GM18505 (cell line): ENCODE results near the gene DEXI.
"Not testable (repeated sequence)": the region's sequence is repeated elsewhere in the genome, so short reads cannot be mapped to it uniquely, and the experiment has no call there.

Source experiments
- ATAC-seq: cut with Tn5 transposase; IDR thresholded peaks from one replicate; pipeline ENCODE4 v1.9.1; 2021; ENCODE audit not compliant: unreplicated experiment
- POLR2A ChIP-seq: IDR thresholded peaks from 4 replicates; pipeline ENCODE4 v1.6.1; 2011; ENCODE audit warnings: borderline replicate concordance; ENCODE audit not compliant: insufficient read depth, insufficient read length; ENCODE audit errors: extremely low read depth

The DEXI gene

GRCh38 chr16:10964039-10964890 lies 22.0 kb upstream of the DEXI start:
- ATAC-seq, result peak; percentile 35
- peak; percentile 28 for TF ChIP-seq POLR2A

DNA sequence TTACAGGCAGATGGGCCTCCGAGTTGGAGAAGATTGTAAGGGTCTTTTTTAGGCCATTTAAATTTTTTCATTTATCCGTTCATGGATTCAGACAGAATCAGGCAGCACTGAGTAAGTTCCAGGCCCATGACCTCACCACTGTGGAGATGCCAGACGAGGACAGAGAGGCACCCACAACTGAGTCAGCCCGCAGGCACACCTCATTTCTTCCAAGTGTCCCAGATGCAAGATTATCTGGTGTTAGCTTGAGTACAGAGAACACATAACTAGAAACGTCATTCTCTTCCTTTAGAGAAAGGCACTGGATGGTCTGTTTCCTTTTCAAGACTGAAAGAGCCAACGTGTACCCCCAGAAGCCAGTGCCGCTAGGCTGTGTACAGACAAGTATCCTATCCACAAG lies 19.0 kb upstream of the DEXI start:
- no peak for ATAC-seq
- no peak for TF ChIP-seq POLR2A

DNA sequence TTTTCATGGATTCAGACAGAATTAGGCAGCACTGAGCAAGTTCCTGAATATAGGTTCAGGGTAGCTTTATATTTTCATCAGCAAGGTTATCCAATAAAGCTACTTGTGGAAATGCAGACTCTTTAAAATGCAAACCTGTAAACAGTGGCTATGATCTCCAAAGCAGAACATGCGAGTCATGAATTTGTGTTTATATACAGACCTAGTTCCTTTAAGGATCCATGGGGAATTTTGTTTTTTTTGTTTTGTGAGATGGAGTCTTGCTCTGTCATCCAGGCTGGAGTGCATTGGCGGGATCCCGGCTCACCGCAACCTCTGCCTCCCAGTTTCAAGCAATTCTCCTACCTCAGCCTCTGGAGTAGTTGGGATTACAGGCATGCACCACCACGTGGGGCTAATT lies 16.9 kb upstream of the DEXI start:
- TF ChIP-seq POLR2A, result no peak
- ATAC-seq, result no peak

GRCh38 chr16:10957771-10958482 lies 15.7 kb upstream of the DEXI start:
- TF ChIP-seq POLR2A, result no peak
- ATAC-seq, result no peak

GRCh38 chr16:10954903-10955302 lies 12.6 kb upstream of the DEXI start:
- no peak for TF ChIP-seq POLR2A

DNA sequence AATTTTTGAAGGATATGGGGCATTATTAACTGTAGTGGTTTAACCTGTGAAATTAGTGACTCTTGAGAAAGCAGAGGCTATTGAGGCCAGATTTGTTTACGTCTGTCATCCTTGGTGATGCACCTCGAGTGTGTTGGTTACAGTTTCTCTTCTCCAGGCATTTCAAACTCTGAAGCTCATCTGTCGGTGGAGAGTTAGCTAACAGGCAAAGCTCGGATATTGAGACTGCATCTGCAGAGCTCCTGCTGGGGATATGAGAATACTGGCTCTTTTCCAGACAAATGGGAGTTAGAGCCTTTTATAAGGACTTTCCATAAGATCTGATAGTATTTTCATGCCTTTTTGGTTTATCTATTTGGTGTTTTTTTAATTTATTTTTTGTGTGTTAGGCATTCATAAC lies 8.8 kb upstream of the DEXI start:
- no peak for ATAC-seq
- no peak for TF ChIP-seq POLR2A

More at GRCh38 chr16:10954903-10955302, 12.6 kb upstream of the DEXI start:
- no peak for ATAC-seq

- no peak for ATAC-seq
- TF ChIP-seq POLR2A, result no peak
These were observed 8.1 kb upstream of the DEXI start for GRCh38 chr16:10950393-10950792.

- TF ChIP-seq POLR2A, result no peak
- peak; percentile 60 for ATAC-seq
These were observed 7.2 kb upstream of the DEXI start for GRCh38 chr16:10949424-10949970.

DNA sequence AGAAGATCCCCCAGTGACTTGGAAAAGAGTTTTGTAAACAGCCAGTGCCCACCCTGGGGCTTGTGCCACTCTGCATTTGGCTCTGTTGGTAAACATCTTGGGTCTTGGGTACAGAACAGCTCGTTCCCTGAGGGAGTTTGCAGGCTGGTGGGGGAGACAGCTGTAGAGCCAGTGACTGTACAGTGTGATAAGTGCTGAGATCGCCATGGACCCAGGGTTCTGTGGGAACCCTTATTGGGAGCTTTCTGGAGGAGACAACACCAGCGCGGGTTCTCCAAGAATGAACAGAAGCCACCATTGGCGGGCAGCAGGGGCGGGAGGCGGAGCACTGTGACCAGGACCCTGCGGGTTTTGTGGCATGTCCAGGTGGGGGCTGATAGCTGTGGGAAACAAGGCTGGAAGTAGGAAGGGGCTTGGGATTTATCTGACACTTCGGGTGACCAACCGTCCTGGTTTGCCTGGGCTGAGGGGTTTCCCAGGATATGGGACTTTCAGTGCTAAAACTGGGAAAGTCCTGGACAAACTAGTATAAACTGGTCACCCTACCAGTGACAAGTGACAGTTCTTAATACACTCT lies 5.0 kb upstream of the DEXI start:
- ATAC-seq, result no peak
- TF ChIP-seq POLR2A, result no peak

- TF ChIP-seq POLR2A, result no peak
- ATAC-seq, result no peak
These were observed 4.0 kb upstream of the DEXI start for GRCh38 chr16:10946308-10946707.

DNA sequence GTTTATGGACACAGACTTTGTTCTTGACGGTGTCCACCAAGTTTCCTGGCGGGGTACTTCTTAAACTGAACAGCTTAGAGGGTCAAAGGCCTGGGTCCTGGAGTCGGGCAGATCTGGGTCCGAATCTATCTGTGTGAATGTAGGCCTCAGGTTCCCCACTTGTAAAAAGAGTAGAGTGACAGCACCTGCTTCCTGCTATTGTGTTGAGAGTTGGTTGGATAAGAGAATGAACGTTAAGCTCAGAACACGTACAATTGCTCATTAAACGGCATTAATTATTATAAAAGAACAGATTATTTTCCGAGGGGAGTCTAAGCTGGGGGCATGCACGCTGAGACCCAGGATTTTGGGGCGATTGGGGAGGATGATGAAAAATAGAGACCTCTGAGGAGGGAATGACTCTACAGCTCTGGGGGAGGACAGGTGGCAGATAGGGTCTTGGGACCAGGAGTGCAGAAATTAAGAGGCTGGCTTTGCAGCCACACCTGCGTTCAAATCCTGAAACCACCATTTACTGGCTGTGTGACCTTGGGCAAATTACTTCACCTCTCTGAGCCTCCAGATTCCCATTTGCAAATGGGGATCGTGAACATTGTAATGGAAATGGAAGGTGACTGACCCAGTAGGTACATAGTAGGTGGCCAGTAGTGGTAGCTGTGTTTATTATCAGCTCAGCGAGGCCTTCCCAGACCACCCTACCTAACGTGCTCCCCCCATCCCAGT lies 3.0 kb upstream of the DEXI start:
- TF ChIP-seq POLR2A, result no peak
- ATAC-seq, result no peak

DNA sequence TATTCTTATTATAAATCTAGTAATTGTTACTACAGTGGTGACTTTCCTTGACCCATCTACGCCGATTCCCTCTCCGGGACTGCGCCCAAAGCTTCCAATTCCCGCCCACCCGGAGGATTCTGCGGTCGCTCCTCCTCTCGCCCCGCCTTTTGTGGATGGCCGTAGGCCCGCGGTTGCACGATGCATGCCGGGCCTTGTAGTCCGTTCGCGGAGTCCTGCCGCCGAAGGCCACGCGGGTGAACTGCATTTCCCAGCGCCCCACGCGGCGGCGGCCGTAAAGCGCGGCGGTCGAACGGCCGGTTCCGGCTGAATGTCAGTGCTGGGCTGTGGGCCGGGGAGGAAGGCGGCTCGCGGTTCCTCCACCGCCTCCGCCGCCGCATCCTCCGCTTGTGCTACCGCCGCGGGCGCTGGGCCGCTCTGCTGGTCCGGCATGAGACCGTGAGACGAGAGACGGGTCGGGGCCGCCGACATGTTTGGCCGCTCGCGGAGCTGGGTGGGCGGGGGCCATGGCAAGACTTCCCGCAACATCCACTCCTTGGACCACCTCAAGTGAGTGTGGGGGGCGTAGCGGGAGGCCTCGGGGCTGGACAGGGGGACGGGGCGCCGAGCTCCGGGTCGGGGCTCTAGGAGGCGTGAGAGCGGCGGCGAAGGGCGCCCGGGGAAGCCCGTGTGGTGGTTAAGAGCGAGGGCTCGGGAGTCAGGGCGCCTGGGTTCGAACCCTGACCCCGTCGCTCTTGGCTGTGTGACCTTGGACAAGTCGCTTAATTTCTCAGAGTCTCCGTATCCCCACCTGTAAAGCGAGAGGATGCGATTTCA lies 2.2 kb upstream of the DEXI start, which contains the start of gene CLEC16A:
Gene CLEC16A, plus strand, starts transcription at position 316 of the 816 bp plus-strand sequence. Its CDS starts 154 bp downstream, at position 470.
- TF ChIP-seq POLR2A, result peak; percentile 70
- peak; percentile 60 for ATAC-seq

- no peak for ATAC-seq
- TF ChIP-seq POLR2A, result no peak
These were observed 741 bp upstream of the DEXI start for GRCh38 chr16:10943064-10943353.

- ATAC-seq, result not testable (repeated sequence)
These were observed 325 bp downstream of the DEXI start for GRCh38 chr16:10941935-10942351.
